Osteoblast (primary cell): Measurements from ENCODE around the gene TCP11L1. TPM values are rescaled to one million over a fixed set of nuclear protein-coding genes. Genes with fewer than 3 reads are reported as not detected.

ENCODE experiments used
- DNase-seq: peaks from one replicate; pipeline ENCODE4 v3.0.0; 2011; ENCODE audit warnings: low spot score, mixed read lengths; ENCODE audit not compliant: insufficient read length; ENCODE audit errors: missing footprints
- H2AFZ ChIP-seq: 2 replicates; pipeline ENCODE4 v1.6.0; 2011; ENCODE audit warnings: mild to moderate bottlenecking, low read length
- H3K27ac ChIP-seq: 2 replicates; pipeline ENCODE4 v1.5.1; 2011; ENCODE audit warnings: mild to moderate bottlenecking, low read depth, low read length, moderate library complexity
- H3K27me3 ChIP-seq: 2 replicates; pipeline ENCODE4 v1.6.0; 2012; ENCODE audit warnings: mild to moderate bottlenecking, control low read depth, inconsistent platforms, low read length, moderate library complexity; ENCODE audit not compliant: insufficient read depth
- H3K36me3 ChIP-seq: 2 replicates; pipeline ENCODE4 v1.5.1; 2011; ENCODE audit warnings: mild to moderate bottlenecking, low read length, control low read depth, moderate library complexity; ENCODE audit not compliant: insufficient read depth
- H3K4me1 ChIP-seq: 2 replicates; pipeline ENCODE4 v1.5.1; 2011; ENCODE audit warnings: mild to moderate bottlenecking, low read length, control low read depth, moderate library complexity; ENCODE audit not compliant: insufficient read depth
- H3K4me2 ChIP-seq: 2 replicates; pipeline ENCODE4 v1.6.0; 2011; ENCODE audit warnings: mild to moderate bottlenecking, low read length; ENCODE audit not compliant: insufficient read depth
- H3K4me3 ChIP-seq: fragments of 200-600 bp; sonication (generic); 3 replicates; pipeline ENCODE4 v1.5.1; 2012; ENCODE audit warnings: mild to moderate bottlenecking, low read length, inconsistent platforms; ENCODE audit not compliant: insufficient read depth
- H3K79me2 ChIP-seq: 2 replicates; pipeline ENCODE4 v1.6.0; 2012; ENCODE audit warnings: mild to moderate bottlenecking, low read length, control low read depth, inconsistent platforms; ENCODE audit not compliant: insufficient read depth
- H3K9me3 ChIP-seq: 2 replicates; pipeline ENCODE4 v1.5.1; 2011; ENCODE audit warnings: low read depth, low read length, control low read depth
- H4K20me1 ChIP-seq: 2 replicates; pipeline ENCODE4 v1.6.0; 2012; ENCODE audit warnings: mild to moderate bottlenecking, low read length, control low read depth; ENCODE audit not compliant: insufficient read depth
- total RNA-seq: library from RNA; depleted of rRNA; stranded (reverse); fragments of >200 nt; gene quantifications from 2 replicates; pipeline ENCODE4 v1.2.3, GENCODE V29; 2012
- TF ChIP-seq, protein P1 (sequence below): IDR thresholded peaks from 2 replicates; pipeline ENCODE4 v1.5.1; 2011; ENCODE audit warnings: mild to moderate bottlenecking, low read depth, low read length, moderate library complexity; ENCODE audit errors: extremely low read depth

Gene TCP11L1
- total RNA-seq, 1 donor = 35.8 TPM

DNA sequence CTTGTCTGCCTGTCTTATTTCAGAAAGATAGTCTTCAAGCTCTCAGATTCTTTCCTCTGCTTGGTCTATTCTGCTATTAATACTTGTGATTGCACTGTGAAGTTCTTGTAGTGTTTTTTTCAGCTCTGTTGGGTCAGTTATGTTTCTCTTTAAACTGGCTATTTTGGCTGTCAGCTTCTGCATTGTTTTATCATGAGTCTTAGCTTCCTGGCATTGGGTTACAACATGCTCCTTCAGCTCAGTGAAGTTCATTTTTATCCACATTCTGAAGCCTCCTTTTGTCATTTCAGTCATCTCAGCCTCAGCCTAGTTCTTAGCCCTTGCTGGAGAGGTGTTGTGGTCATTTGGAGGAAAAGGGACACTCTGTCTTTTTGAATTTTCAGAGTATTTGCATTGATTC lies 39.2 kb upstream of the TCP11L1 start:
- H3K4me3 ChIP-seq = no peak overlapping the region
- H3K79me2 ChIP-seq = no peaks in the 10 kb centered on the region
- H3K36me3 ChIP-seq = no peaks in the 10 kb centered on the region
- H3K4me2 ChIP-seq = peak overlapping the region; percentile 9
- no peaks in the 10 kb centered on the region for H4K20me1 ChIP-seq
- H3K4me1 ChIP-seq = peaks cover 18% of the 10 kb centered on the region
- H2AFZ ChIP-seq = peak overlapping the region; percentile 1
- no peak overlapping the region for H3K27ac ChIP-seq
- TF ChIP-seq, protein P1, sequence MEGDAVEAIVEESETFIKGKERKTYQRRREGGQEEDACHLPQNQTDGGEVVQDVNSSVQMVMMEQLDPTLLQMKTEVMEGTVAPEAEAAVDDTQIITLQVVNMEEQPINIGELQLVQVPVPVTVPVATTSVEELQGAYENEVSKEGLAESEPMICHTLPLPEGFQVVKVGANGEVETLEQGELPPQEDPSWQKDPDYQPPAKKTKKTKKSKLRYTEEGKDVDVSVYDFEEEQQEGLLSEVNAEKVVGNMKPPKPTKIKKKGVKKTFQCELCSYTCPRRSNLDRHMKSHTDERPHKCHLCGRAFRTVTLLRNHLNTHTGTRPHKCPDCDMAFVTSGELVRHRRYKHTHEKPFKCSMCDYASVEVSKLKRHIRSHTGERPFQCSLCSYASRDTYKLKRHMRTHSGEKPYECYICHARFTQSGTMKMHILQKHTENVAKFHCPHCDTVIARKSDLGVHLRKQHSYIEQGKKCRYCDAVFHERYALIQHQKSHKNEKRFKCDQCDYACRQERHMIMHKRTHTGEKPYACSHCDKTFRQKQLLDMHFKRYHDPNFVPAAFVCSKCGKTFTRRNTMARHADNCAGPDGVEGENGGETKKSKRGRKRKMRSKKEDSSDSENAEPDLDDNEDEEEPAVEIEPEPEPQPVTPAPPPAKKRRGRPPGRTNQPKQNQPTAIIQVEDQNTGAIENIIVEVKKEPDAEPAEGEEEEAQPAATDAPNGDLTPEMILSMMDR = no peak
- no peak for DNase-seq
- H3K27me3 ChIP-seq = peaks cover under 1% of the 10 kb centered on the region
- no peaks in the 10 kb centered on the region for H3K9me3 ChIP-seq

DNA sequence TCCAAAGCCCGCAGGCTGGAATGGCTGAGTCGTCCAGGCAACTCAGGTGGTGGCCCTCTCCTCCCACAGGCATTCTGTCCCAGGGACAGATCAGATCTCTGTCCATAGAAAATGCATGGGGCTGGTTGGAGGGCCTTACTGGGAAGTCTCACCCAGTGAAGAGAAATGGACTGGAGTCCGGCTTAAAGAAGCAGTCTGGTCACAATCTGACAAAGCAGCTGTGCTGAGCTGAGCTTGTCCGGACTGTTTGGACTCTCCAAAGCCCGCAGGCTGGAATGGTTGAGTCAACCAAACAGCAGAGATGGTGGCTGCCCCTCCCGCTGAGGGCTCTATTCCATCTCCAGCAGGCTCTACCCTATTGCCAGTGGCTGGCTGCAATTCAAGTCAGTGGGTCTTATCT lies 38.1 kb upstream of the TCP11L1 start:
- Histone ChIP-seq H3K4me2 (no peak overlapping the region), H3K27ac (no peak overlapping the region), H4K20me1 (no peaks in the 10 kb centered on the region), H2AFZ (no peak overlapping the region), H3K79me2 (no peaks in the 10 kb centered on the region), H3K9me3 (no peaks in the 10 kb centered on the region), H3K36me3 (no peaks in the 10 kb centered on the region), H3K4me3 (no peak overlapping the region), H3K27me3 (no peaks in the 10 kb centered on the region), H3K4me1 (peaks cover 18% of the 10 kb centered on the region)
- TF ChIP-seq, protein P1 = no peak
- DNase-seq = peak; percentile 52

- Histone ChIP-seq H3K4me1 (peaks cover 18% of the 10 kb centered on the region), H3K4me2 (no peak overlapping the region), H3K27ac (no peak overlapping the region), H3K27me3 (no peaks in the 10 kb centered on the region), H3K36me3 (no peaks in the 10 kb centered on the region), H3K79me2 (no peaks in the 10 kb centered on the region), H4K20me1 (no peaks in the 10 kb centered on the region), H3K9me3 (no peaks in the 10 kb centered on the region), H3K4me3 (no peak overlapping the region), H2AFZ (peak overlapping the region; percentile 81)
- DNase-seq = no peak
- TF ChIP-seq, protein P1 = no peak
These were observed 37.4 kb upstream of the TCP11L1 start for GRCh38 chr11:33001751-33002542.

DNA sequence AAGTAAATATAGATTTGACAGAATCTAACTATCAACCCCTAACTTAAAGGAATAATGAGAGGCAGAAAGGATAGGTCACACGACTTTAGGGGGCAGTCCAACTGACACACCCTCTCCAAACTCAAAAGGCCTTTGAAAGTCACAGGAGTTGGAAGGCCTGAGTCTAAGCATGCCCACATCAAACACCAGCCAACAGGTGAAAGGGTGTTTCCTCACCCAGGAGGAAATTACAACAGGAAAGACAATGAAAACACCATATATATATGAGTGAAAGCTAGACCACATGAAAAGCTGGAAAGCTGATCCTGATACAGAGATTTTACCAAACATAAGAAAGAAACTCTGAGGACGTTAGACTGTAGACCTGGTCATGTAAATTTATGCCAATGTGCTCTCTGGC lies 34.2 kb upstream of the TCP11L1 start:
- Histone ChIP-seq H3K27me3 (no peaks in the 10 kb centered on the region), H3K27ac (no peak overlapping the region), H3K79me2 (no peaks in the 10 kb centered on the region), H3K4me3 (no peak overlapping the region), H3K36me3 (no peaks in the 10 kb centered on the region), H3K4me1 (peaks cover 12% of the 10 kb centered on the region), H4K20me1 (no peaks in the 10 kb centered on the region), H2AFZ (no peak overlapping the region), H3K4me2 (no peak overlapping the region), H3K9me3 (no peaks in the 10 kb centered on the region)
- TF ChIP-seq, protein P1 = no peak
- DNase-seq = no peak
